Right kidney (tissue), 1 donor: Measurements from ENCODE around the gene TCERG1.

Experiments
- DNase-seq: peaks from one replicate; pipeline ENCODE4 v3.0.0-alpha.2; 2016

The TCERG1 gene

GRCh38 chr5:146451411-146451810 is 4.3 kb downstream of the TCERG1 start:
- no peak for DNase-seq

- DNase-seq = no peak
Observed at GRCh38 chr5:146457431-146457830, 10.3 kb downstream of the TCERG1 start.

- DNase-seq = no peak
Observed at GRCh38 chr5:146458894-146459293, 11.8 kb downstream of the TCERG1 start.

- DNase-seq = no peak
Observed at GRCh38 chr5:146461319-146461718, 14.2 kb downstream of the TCERG1 start.

GRCh38 chr5:146463446-146463845 is 16.3 kb downstream of the TCERG1 start:
- no peak for DNase-seq

GRCh38 chr5:146466521-146467349 is 19.6 kb downstream of the TCERG1 start:
- DNase-seq = no peak

- DNase-seq = no peak
Observed at GRCh38 chr5:146467760-146468159, 20.6 kb downstream of the TCERG1 start.

GRCh38 chr5:146474065-146474464 is 26.9 kb downstream of the TCERG1 start:
- no peak for DNase-seq

GRCh38 chr5:146475190-146475780 is 28.2 kb downstream of the TCERG1 start:
- DNase-seq = no peak

- no peak for DNase-seq
Observed at GRCh38 chr5:146475906-146476305, 28.8 kb downstream of the TCERG1 start.

GRCh38 chr5:146482775-146483174 is 35.6 kb downstream of the TCERG1 start:
- DNase-seq = no peak

- DNase-seq = no peak
Observed at GRCh38 chr5:146484714-146485391, 37.7 kb downstream of the TCERG1 start.

GRCh38 chr5:146490089-146490843 is 43.1 kb downstream of the TCERG1 start:
- no peak for DNase-seq

- DNase-seq = no peak
Observed at GRCh38 chr5:146494656-146495055, 47.5 kb downstream of the TCERG1 start.

GRCh38 chr5:146499680-146500079 is 52.5 kb downstream of the TCERG1 start:
- DNase-seq = no peak

GRCh38 chr5:146507428-146507827 is 60.3 kb downstream of the TCERG1 start:
- no peak for DNase-seq

- DNase-seq = no peak
Observed at GRCh38 chr5:146510559-146511125, 63.5 kb downstream of the TCERG1 start.

- DNase-seq = no peak
Observed at GRCh38 chr5:146513462-146513861, 66.3 kb downstream of the TCERG1 start.

- DNase-seq = no peak
Observed at GRCh38 chr5:146514575-146514974, 67.4 kb downstream of the TCERG1 start.

- DNase-seq = no peak
Observed at GRCh38 chr5:146515473-146516150, 68.5 kb downstream of the TCERG1 start.

GRCh38 chr5:146516151-146516475 is 69.0 kb downstream of the TCERG1 start, which contains the start of gene GPR151:
GPR151 (minus strand) TSS chr5:146516190; CDS start chr5:146516113, 77 bp downstream.
- no peak for DNase-seq

- no peak for DNase-seq
Observed at GRCh38 chr5:146519554-146519953, 72.4 kb downstream of the TCERG1 start.
